ENCODE results near the gene PDE7B. TPM values are rescaled to one million over a fixed set of nuclear protein-coding genes. Genes with fewer than 3 reads are reported as not detected.

Gene PDE7B
- total and polyA plus RNA-seq, 9 of the 15 experiments (the other 6 are each of a cell fraction or from before 2014, with no cell fraction given): 0.01 TPM; not detected in 8

GRCh38 chr6:136111831-136112230, 260.3 kb downstream of the PDE7B start:
- no peak overlapping the region for H3K9ac ChIP-seq (ENCODE audit: insufficient read depth in 1 of 2, low read depth in 2 of 2, low read length in 2 of 2)
- no peak overlapping the region for H2AFZ ChIP-seq (ENCODE audit: low read depth, low read length)
- no peaks in the 10 kb centered on the region for H3K9me1 ChIP-seq (ENCODE audit: control insufficient read depth, insufficient read depth, low read length)
- CTCF ChIA-PET (ENCODE audit: low intra/inter-chr PET ratio): no interaction called here
- in situ Hi-C loops (cut with MboI): no loop called here
- no peak overlapping the region for H3K27ac ChIP-seq (ENCODE audit: extremely low read depth, low read depth, low read length)
- intact Hi-C loops (cut with micrococcal nuclease): no loop called here
- FAIRE-seq (no peak), ATAC-seq (no peak), DNase-seq (ENCODE audit: extremely low read depth in 1 of 4, low spot score in 3 of 4) (no peak)
- no peak overlapping the region for H3K4me2 ChIP-seq (ENCODE audit: insufficient read depth, low read length)
- WGBS (ENCODE audit: insufficient coverage, low coverage, missing lambda C conversion rate): 0% methylated on average over 2 of the region's 2 CpGs
- no peak overlapping the region for H3K4me3 ChIP-seq
- H3K79me2 ChIP-seq (ENCODE audit: control insufficient read depth, insufficient read depth, low read length): no peaks in the 10 kb centered on the region
- no TSS peak for BruUV-seq (replicated peaks)
- no peaks in the 10 kb centered on the region for H3K9me3 ChIP-seq (replicated peaks; ENCODE audit: control insufficient read depth, insufficient read depth, low read depth, low read length)
- POLR2A ChIA-PET: no interaction called here
- H3K27me3 ChIP-seq (ENCODE audit: control insufficient read depth in 2 of 2, insufficient read depth in 2 of 2, low read length in 2 of 2): peaks cover 3 to 9% of the 10 kb centered on the region in 2 experiments; a peak in 4 of 5 replicates
- no peak for TF ChIP-seq ZNF143 (CRISPR knock-in tag; IDR thresholded peaks at IDR 0.05)
- TF ChIP-seq ZNF507 (tag; conservative IDR thresholded peaks at IDR 0.05): no peak
- TF ChIP-seq TARDBP (IDR thresholded peaks at IDR 0.05): no peak
- TF ChIP-seq MTA1 (IDR thresholded peaks at IDR 0.05; ENCODE audit: borderline replicate concordance): no peak
- TF ChIP-seq NFE2 (IDR thresholded peaks at IDR 0.05; ENCODE audit: low read depth): no peak
- TF ChIP-seq SNIP1 (IDR thresholded peaks at IDR 0.05; ENCODE audit: low read depth): no peak
- TF ChIP-seq HDAC3 (IDR thresholded peaks at IDR 0.05; ENCODE audit: borderline replicate concordance, partially characterized antibody): no peak
- no peak for TF ChIP-seq KDM1A (IDR thresholded peaks at IDR 0.05)
- TF ChIP-seq ZNF316 (IDR thresholded peaks at IDR 0.05): no peak
- TF ChIP-seq, protein P1, sequence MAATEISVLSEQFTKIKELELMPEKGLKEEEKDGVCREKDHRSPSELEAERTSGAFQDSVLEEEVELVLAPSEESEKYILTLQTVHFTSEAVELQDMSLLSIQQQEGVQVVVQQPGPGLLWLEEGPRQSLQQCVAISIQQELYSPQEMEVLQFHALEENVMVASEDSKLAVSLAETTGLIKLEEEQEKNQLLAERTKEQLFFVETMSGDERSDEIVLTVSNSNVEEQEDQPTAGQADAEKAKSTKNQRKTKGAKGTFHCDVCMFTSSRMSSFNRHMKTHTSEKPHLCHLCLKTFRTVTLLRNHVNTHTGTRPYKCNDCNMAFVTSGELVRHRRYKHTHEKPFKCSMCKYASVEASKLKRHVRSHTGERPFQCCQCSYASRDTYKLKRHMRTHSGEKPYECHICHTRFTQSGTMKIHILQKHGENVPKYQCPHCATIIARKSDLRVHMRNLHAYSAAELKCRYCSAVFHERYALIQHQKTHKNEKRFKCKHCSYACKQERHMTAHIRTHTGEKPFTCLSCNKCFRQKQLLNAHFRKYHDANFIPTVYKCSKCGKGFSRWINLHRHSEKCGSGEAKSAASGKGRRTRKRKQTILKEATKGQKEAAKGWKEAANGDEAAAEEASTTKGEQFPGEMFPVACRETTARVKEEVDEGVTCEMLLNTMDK (IDR thresholded peaks at IDR 0.05; ENCODE audit: borderline replicate concordance, insufficient read depth, low read depth, low read length, poor library complexity, severe bottlenecking): no peak
- TF ChIP-seq ZNF408 (CRISPR knock-in tag; IDR thresholded peaks at IDR 0.05; ENCODE audit: low read depth): no peak
- TF ChIP-seq PHTF2 (CRISPR knock-in tag; IDR thresholded peaks at IDR 0.05): no peak
- TF ChIP-seq ZNF717 (CRISPR knock-in tag; IDR thresholded peaks at IDR 0.05): no peak
- no peaks in the 10 kb centered on the region for H4K20me1 ChIP-seq (replicated peaks; ENCODE audit: control insufficient read depth, insufficient read depth, low read length)
- no peaks in the 10 kb centered on the region for H3K36me3 ChIP-seq (ENCODE audit: control insufficient read depth, insufficient read depth, low read length)
- H3K4me1 ChIP-seq (replicated peaks in 1 of 2; ENCODE audit: control insufficient read depth in 2 of 2, insufficient read depth in 2 of 2, low read length in 2 of 2): no peaks in the 10 kb centered on the region
